ENCODE measurements around the gene PPP2R5A. TPM values are rescaled to one million over a fixed set of nuclear protein-coding genes. Genes with fewer than 3 reads are reported as not detected.
A peak's percentile ranks its signal among the peaks of the same experiment; 100 is the strongest.

Gene PPP2R5A
- total RNA-seq, 2 experiments from 2014 or later, result 44.3 to 46.2 TPM

GRCh38 chr1:212294983-212295382 lies 9.8 kb downstream of the PPP2R5A start:
- peaks cover 78% of the 10 kb centered on the region for H3K4me1 Mint-ChIP-seq (ENCODE audit: low read depth)
- no peaks in the 10 kb centered on the region for H3K27me3 ChIP-seq (ENCODE audit: control insufficient read depth in 1 of 2, insufficient read depth in 2 of 2, low read length in 2 of 2)
- ChIA-PET CTCF (interaction anchor here (1.7 kb wide), 1 partner anchor 225 kb away, joined by 4 read pairs; no protein-coding TSS in a partner anchor), POLR2A (interaction anchor here (3.1 kb wide), 1 partner anchor 9 kb away, joined by 12 read pairs; the partner anchor contains the start of gene PPP2R5A)
- ATAC-seq (ENCODE audit: poor library complexity), result no peak
- H3K4me3 ChIP-seq (ENCODE audit: low read length), result no peak overlapping the region
- TF ChIP-seq CTCF (IDR thresholded peaks at IDR 0.05), result no peak
- H3K4me3 Mint-ChIP-seq, result no peak overlapping the region
- peaks cover 5% of the 10 kb centered on the region for H3K36me3 Mint-ChIP-seq (ENCODE audit: low read depth)
- peaks cover 31% of the 10 kb centered on the region for H3K4me1 ChIP-seq (ENCODE audit: insufficient read depth, low read length)
- no peak overlapping the region for H3K27ac Mint-ChIP-seq
- H3K27ac ChIP-seq (ENCODE audit: low read depth in 1 of 2, low read length in 2 of 2), result no peak overlapping the region
- no peaks in the 10 kb centered on the region for H3K9me3 Mint-ChIP-seq
- intact Hi-C loops (cut with DNase I, micrococcal nuclease), result loop anchor here (5.0 kb wide), 4 partner anchors 32 to 618 kb away; partner anchors contain the start of gene NEK2 (in 1 of the 2)
- no peaks in the 10 kb centered on the region for H3K36me3 ChIP-seq (ENCODE audit: insufficient read depth, low read length)
- DNase-seq, result no peak
- no peaks in the 10 kb centered on the region for H3K27me3 Mint-ChIP-seq
- H3K9me3 ChIP-seq (ENCODE audit: control insufficient read depth in 1 of 2, insufficient read depth in 1 of 2, low read length in 2 of 2), result no peaks in the 10 kb centered on the region

DNA sequence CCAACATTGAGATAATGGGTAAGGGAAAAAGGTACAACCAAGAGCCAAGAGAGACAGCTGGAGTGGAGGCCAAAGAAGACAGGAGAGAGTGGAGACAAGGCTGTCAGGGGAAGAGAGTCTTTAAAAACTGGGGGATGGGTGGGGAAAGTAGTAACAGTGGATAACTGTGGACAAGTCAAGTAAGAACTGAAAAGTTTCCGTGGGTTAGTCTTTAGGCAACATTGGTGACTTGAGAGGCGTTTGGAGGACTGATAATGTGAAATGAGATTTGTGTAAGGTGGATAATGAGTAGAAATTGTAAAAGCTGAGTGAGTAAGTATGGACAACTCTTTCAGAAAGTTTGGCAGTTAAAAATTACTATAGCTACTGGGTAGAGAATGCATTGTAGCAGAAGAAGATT lies 10.4 kb downstream of the PPP2R5A start:
- H3K9me3 Mint-ChIP-seq, result no peaks in the 10 kb centered on the region
- no peak for TF ChIP-seq CTCF (IDR thresholded peaks at IDR 0.05)
- no peak for ATAC-seq (ENCODE audit: poor library complexity)
- intact Hi-C loops (cut with DNase I, micrococcal nuclease), result no loop called here
- no peak overlapping the region for H3K4me3 Mint-ChIP-seq
- no peaks in the 10 kb centered on the region for H3K36me3 ChIP-seq (ENCODE audit: insufficient read depth, low read length)
- H3K27me3 ChIP-seq (ENCODE audit: control insufficient read depth in 1 of 2, insufficient read depth in 2 of 2, low read length in 2 of 2), result no peaks in the 10 kb centered on the region
- H3K9me3 ChIP-seq (ENCODE audit: control insufficient read depth in 1 of 2, insufficient read depth in 1 of 2, low read length in 2 of 2), result no peaks in the 10 kb centered on the region
- ChIA-PET CTCF (interaction anchor here (1.7 kb wide), 1 partner anchor 225 kb away, joined by 4 read pairs; no protein-coding TSS in a partner anchor), POLR2A (interaction anchor here (3.1 kb wide), 1 partner anchor 10 kb away, joined by 12 read pairs; the partner anchor contains the start of gene PPP2R5A)
- DNase-seq, result no peak
- H3K27ac ChIP-seq (ENCODE audit: low read depth in 1 of 2, low read length in 2 of 2), result no peak overlapping the region
- H3K4me1 ChIP-seq (ENCODE audit: insufficient read depth, low read length), result peaks cover 31% of the 10 kb centered on the region
- no peaks in the 10 kb centered on the region for H3K27me3 Mint-ChIP-seq
- peak overlapping the region; percentile 0 for H3K27ac Mint-ChIP-seq
- H3K36me3 Mint-ChIP-seq (ENCODE audit: low read depth), result peaks cover 5% of the 10 kb centered on the region
- no peak overlapping the region for H3K4me3 ChIP-seq (ENCODE audit: low read length)
- H3K4me1 Mint-ChIP-seq (ENCODE audit: low read depth), result peaks cover 73% of the 10 kb centered on the region

GRCh38 chr1:212297338-212297737 lies 12.1 kb downstream of the PPP2R5A start:
- Mint-ChIP-seq H3K4me3 (no peak overlapping the region), H3K27ac (no peak overlapping the region), H3K27me3 (no peaks in the 10 kb centered on the region), H3K4me1 (ENCODE audit: low read depth) (peaks cover 71% of the 10 kb centered on the region), H3K36me3 (ENCODE audit: low read depth) (peaks cover 5% of the 10 kb centered on the region), H3K9me3 (no peaks in the 10 kb centered on the region)
- intact Hi-C loops (cut with DNase I, micrococcal nuclease), result no loop called here
- TF ChIP-seq CTCF (IDR thresholded peaks at IDR 0.05), result no peak
- Histone ChIP-seq H3K36me3 (ENCODE audit: insufficient read depth, low read length) (no peaks in the 10 kb centered on the region), H3K27me3 (ENCODE audit: control insufficient read depth in 1 of 2, insufficient read depth in 2 of 2, low read length in 2 of 2) (no peaks in the 10 kb centered on the region), H3K9me3 (ENCODE audit: control insufficient read depth in 1 of 2, insufficient read depth in 1 of 2, low read length in 2 of 2) (no peaks in the 10 kb centered on the region), H3K27ac (ENCODE audit: low read depth in 1 of 2, low read length in 2 of 2) (no peak overlapping the region), H3K4me1 (ENCODE audit: insufficient read depth, low read length) (peaks cover 24% of the 10 kb centered on the region), H3K4me3 (ENCODE audit: low read length) (no peak overlapping the region)
- ChIA-PET POLR2A (interaction anchor here (3.1 kb wide), 1 partner anchor 11 kb away, joined by 12 read pairs; the partner anchor contains the start of gene PPP2R5A), CTCF (no interaction called here)
- ATAC-seq (ENCODE audit: poor library complexity) (no peak), DNase-seq (no peak)

Data from CD4-positive, alpha-beta T cell (primary cell).